DND-41 (cell line): ENCODE data around the gene MICAL3.

Experiments used
- ATAC-seq: fragments of 200-7000 bp; cut with Tn5 transposase; 3 replicates; pipeline ENCODE4 v1.9.1; 2021; ENCODE audit warnings: low read depth; ENCODE audit not compliant: insufficient read depth
- DNase-seq: peaks from one replicate; pipeline ENCODE4 v3.0.0-alpha.2; 2020
- H2AFZ ChIP-seq: 2 replicates; pipeline ENCODE4 v1.6.0; 2012; ENCODE audit warnings: low read depth, low read length
- H3K27ac ChIP-seq: 2 replicates; pipeline ENCODE4 v1.5.1; 2012; ENCODE audit warnings: low read length, inconsistent platforms
- H3K27me3 ChIP-seq: fragments of 200-600 bp; sonication (generic); 2 replicates; pipeline ENCODE4 v1.6.0; 2012; ENCODE audit warnings: low read length, mild to moderate bottlenecking, inconsistent platforms; ENCODE audit not compliant: insufficient read depth, poor library complexity
- H3K36me3 ChIP-seq: 2 replicates; pipeline ENCODE4 v1.5.1; 2012; ENCODE audit warnings: low read length, inconsistent platforms; ENCODE audit not compliant: insufficient read depth
- H3K4me1 ChIP-seq: 2 replicates; pipeline ENCODE4 v1.5.1; 2012; ENCODE audit warnings: mild to moderate bottlenecking, low read length; ENCODE audit not compliant: insufficient read depth
- H3K4me2 ChIP-seq: 2 replicates; pipeline ENCODE4 v1.6.0; 2012; ENCODE audit warnings: mild to moderate bottlenecking, moderate library complexity, low read length, inconsistent platforms; ENCODE audit not compliant: insufficient read depth
- H3K4me3 ChIP-seq, 2 experiments: fragments of 200-600 bp in 1 of 2; shearing (Covaris generic) in 1 of 2; 2 replicates each; pipeline ENCODE4 v1.5.1; 2012 to 2016; ENCODE audit warnings: inconsistent platforms in 2 of 2, low read length in 2 of 2, mild to moderate bottlenecking in 2 of 2, low read depth in 1 of 2, moderate library complexity in 1 of 2
- H3K79me2 ChIP-seq: 2 replicates; pipeline ENCODE4 v1.6.0; 2012; ENCODE audit warnings: low read length, inconsistent platforms; ENCODE audit not compliant: insufficient read depth
- H3K9ac ChIP-seq: 2 replicates; pipeline ENCODE4 v1.6.0; 2012; ENCODE audit warnings: low read depth, mild to moderate bottlenecking, inconsistent platforms, low read length, moderate library complexity
- H3K9me3 ChIP-seq: 2 replicates; pipeline ENCODE4 v1.5.1; 2012; ENCODE audit warnings: low read length, moderate library complexity, mild to moderate bottlenecking, inconsistent platforms; ENCODE audit not compliant: insufficient read depth, severe bottlenecking
- H4K20me1 ChIP-seq: 2 replicates; pipeline ENCODE4 v1.6.0; 2012; ENCODE audit warnings: low read length; ENCODE audit not compliant: insufficient read depth
- CTCF ChIP-seq: IDR thresholded peaks from 2 replicates; pipeline ENCODE4 v1.5.1; 2012; ENCODE audit warnings: borderline replicate concordance, low read length, moderate library complexity, mild to moderate bottlenecking; ENCODE audit not compliant: poor library complexity, severe bottlenecking; ENCODE audit errors: extremely low read depth
- EZH2 ChIP-seq: IDR thresholded peaks from 3 replicates; pipeline ENCODE4 v1.6.1; 2012; ENCODE audit warnings: borderline replicate concordance, low read depth, mild to moderate bottlenecking, moderate library complexity, low read length, inconsistent platforms; ENCODE audit not compliant: severe bottlenecking

Gene MICAL3

GRCh38 chr22:17838180-17838865, 186.0 kb downstream of the MICAL3 start:
- no peak for DNase-seq
- Histone ChIP-seq H3K4me2 (no peak overlapping the region), H4K20me1 (no peaks in the 10 kb centered on the region), H3K27me3 (no peaks in the 10 kb centered on the region), H3K9me3 (no peaks in the 10 kb centered on the region), H3K4me3 (no peak overlapping the region), H3K4me1 (no peaks in the 10 kb centered on the region), H3K9ac (no peak overlapping the region), H3K27ac (no peak overlapping the region), H2AFZ (no peak overlapping the region), H3K36me3 (peaks cover 34% of the 10 kb centered on the region), H3K79me2 (no peaks in the 10 kb centered on the region)
- no peak for ATAC-seq
- TF ChIP-seq CTCF (no peak), EZH2 (no peak)

GRCh38 chr22:17836992-17837742, 187.2 kb downstream of the MICAL3 start:
- H3K9ac ChIP-seq: no peak overlapping the region
- DNase-seq (no peak), ATAC-seq (no peak)
- no peaks in the 10 kb centered on the region for H3K27me3 ChIP-seq
- no peak overlapping the region for H3K4me3 ChIP-seq
- H3K79me2 ChIP-seq: no peaks in the 10 kb centered on the region
- H3K9me3 ChIP-seq: no peaks in the 10 kb centered on the region
- H3K4me1 ChIP-seq: no peaks in the 10 kb centered on the region
- TF ChIP-seq EZH2: no peak
- TF ChIP-seq CTCF: no peak
- H3K27ac ChIP-seq: no peak overlapping the region
- no peak overlapping the region for H2AFZ ChIP-seq
- peaks cover 29% of the 10 kb centered on the region for H3K36me3 ChIP-seq
- no peak overlapping the region for H3K4me2 ChIP-seq
- no peaks in the 10 kb centered on the region for H4K20me1 ChIP-seq

- Histone ChIP-seq H3K4me2 (no peak overlapping the region), H3K4me3 (no peak overlapping the region), H3K9me3 (no peaks in the 10 kb centered on the region), H3K27ac (no peak overlapping the region), H3K27me3 (no peaks in the 10 kb centered on the region), H2AFZ (no peak overlapping the region), H3K9ac (no peak overlapping the region), H3K79me2 (no peaks in the 10 kb centered on the region), H4K20me1 (no peaks in the 10 kb centered on the region), H3K36me3 (peaks cover 21% of the 10 kb centered on the region), H3K4me1 (no peaks in the 10 kb centered on the region)
- TF ChIP-seq CTCF (no peak), EZH2 (no peak)
- ATAC-seq (no peak), DNase-seq (no peak)
These were observed 189.1 kb downstream of the MICAL3 start for GRCh38 chr22:17835256-17835655.
